Natural killer cell treated with Interleukin-12 subunit alpha and Interleukin-12 subunit beta and Interleukin-15 and Interleukin-18, amount 100 ng/mL, for 72 hours (primary cell): ENCODE measurements around the gene RASAL1. TPM values are rescaled to one million over a fixed set of nuclear protein-coding genes. Genes with fewer than 3 reads are reported as not detected.
A peak's percentile ranks its signal among the peaks of the same experiment; 100 is the strongest.
"Not testable (repeated sequence)": the region's sequence is repeated elsewhere in the genome, so short reads cannot be mapped to it uniquely, and the experiment has no call there.

Experiments used
- ATAC-seq, 2 donors: fragments of 150-1000 bp; cut with Tn5 transposase in 1 of 2; sonication (Bioruptor Pico), chemical (Tn5 transposase) in 1 of 2; 2 replicates each; pipeline ENCODE4 v1.10.0; 2021
- DNase-seq: peaks from one replicate; pipeline ENCODE4 v3.0.0; 2022; ENCODE audit warnings: low spot score
- H3K27ac Mint-ChIP-seq, 2 donors: 1 replicate in 1 of 2; 2 replicates in 1 of 2; pipeline ENCODE4 v1.8.0; 2022; ENCODE audit warnings: mixed read lengths in 2 of 2, mild to moderate bottlenecking in 1 of 2, moderate library complexity in 1 of 2
- H3K27me3 Mint-ChIP-seq, 2 donors: 1 replicate in 1 of 2; 2 replicates in 1 of 2; pipeline ENCODE4 v1.8.0; 2022; ENCODE audit warnings: mixed read lengths in 2 of 2
- H3K36me3 Mint-ChIP-seq: one replicate; pipeline ENCODE4 v1.8.0; 2022; ENCODE audit warnings: mixed read lengths
- H3K4me1 Mint-ChIP-seq, 2 donors: 1 replicate in 1 of 2; 2 replicates in 1 of 2; pipeline ENCODE4 v1.8.0; 2022; ENCODE audit warnings: low read depth in 2 of 2, mixed read lengths in 2 of 2, mild to moderate bottlenecking in 1 of 2
- H3K4me3 Mint-ChIP-seq: one replicate; pipeline ENCODE4 v1.8.0; 2022; ENCODE audit warnings: mixed read lengths
- H3K9me3 Mint-ChIP-seq: 2 replicates; pipeline ENCODE4 v1.8.0; 2022; ENCODE audit warnings: mixed read lengths
- total RNA-seq, 2 donors: library from RNA; stranded (reverse); gene quantifications; one replicate each; pipeline ENCODE4 v1.2.3, GENCODE V29; 2022

RASAL1 gene
- total RNA-seq, 2 donors from 2014 or later = not detected

GRCh38 chr12:113129664-113130456, 5.7 kb downstream of the RASAL1 start:
- Mint-ChIP-seq H3K27ac (no peak overlapping the region), H3K27me3 (peaks cover 7 to 9% of the 10 kb centered on the region in 2 donors), H3K4me3 (no peak overlapping the region), H3K4me1 (no peaks in the 10 kb centered on the region), H3K36me3 (no peaks in the 10 kb centered on the region), H3K9me3 (no peaks in the 10 kb centered on the region)
- DNase-seq = peak; percentile 38
- ATAC-seq = peak in 1 of 2 donors; percentile 2

- peak; percentile 49 for DNase-seq
- H3K27me3 Mint-ChIP-seq = peaks cover 7 to 13% of the 10 kb centered on the region in 2 donors
- ATAC-seq = no peak
- H3K4me3 Mint-ChIP-seq = no peak overlapping the region
- H3K9me3 Mint-ChIP-seq = no peaks in the 10 kb centered on the region
- H3K4me1 Mint-ChIP-seq = no peaks in the 10 kb centered on the region
- H3K27ac Mint-ChIP-seq = no peak overlapping the region
- H3K36me3 Mint-ChIP-seq = no peaks in the 10 kb centered on the region
Observed at GRCh38 chr12:113128802-113129663, 6.5 kb downstream of the RASAL1 start.

- H3K36me3 Mint-ChIP-seq = peaks cover 8% of the 10 kb centered on the region
- ATAC-seq (peak in 1 of 2 donors; percentile 5), DNase-seq (peak; percentile 26)
- H3K4me1 Mint-ChIP-seq = no peaks in the 10 kb centered on the region
- no peak overlapping the region for H3K27ac Mint-ChIP-seq
- H3K9me3 Mint-ChIP-seq = no peaks in the 10 kb centered on the region
- H3K4me3 Mint-ChIP-seq = no peak overlapping the region
- H3K27me3 Mint-ChIP-seq = peaks cover 15 to 16% of the 10 kb centered on the region in 2 donors
Observed at GRCh38 chr12:113127791-113128199, 7.8 kb downstream of the RASAL1 start.

GRCh38 chr12:113120670-113121370, 14.7 kb downstream of the RASAL1 start:
- no peak for ATAC-seq
- H3K27ac Mint-ChIP-seq = no peak overlapping the region

GRCh38 chr12:113119980-113120669, 15.4 kb downstream of the RASAL1 start:
- no peak overlapping the region for H3K27ac Mint-ChIP-seq
- H3K4me1 Mint-ChIP-seq = no peaks in the 10 kb centered on the region
- no peaks in the 10 kb centered on the region for H3K9me3 Mint-ChIP-seq
- ATAC-seq (no peak), DNase-seq (no peak)
- H3K36me3 Mint-ChIP-seq = peaks cover 10% of the 10 kb centered on the region
- H3K27me3 Mint-ChIP-seq = peaks cover 11% of the 10 kb centered on the region in 2 donors
- no peak overlapping the region for H3K4me3 Mint-ChIP-seq

More at GRCh38 chr12:113120670-113121370, 14.7 kb downstream of the RASAL1 start:
- no peak for DNase-seq
- peaks cover 11% of the 10 kb centered on the region in 2 donors for H3K27me3 Mint-ChIP-seq
- H3K9me3 Mint-ChIP-seq = no peaks in the 10 kb centered on the region
- no peaks in the 10 kb centered on the region for H3K4me1 Mint-ChIP-seq
- H3K4me3 Mint-ChIP-seq = no peak overlapping the region
- peaks cover 10% of the 10 kb centered on the region for H3K36me3 Mint-ChIP-seq

- Mint-ChIP-seq H3K27ac (no peak overlapping the region), H3K9me3 (no peaks in the 10 kb centered on the region), H3K4me1 (no peaks in the 10 kb centered on the region), H3K36me3 (peaks cover 6% of the 10 kb centered on the region), H3K27me3 (peaks cover 5 to 7% of the 10 kb centered on the region in 2 donors), H3K4me3 (no peak overlapping the region)
- DNase-seq (no peak), ATAC-seq (no peak)
Observed at GRCh38 chr12:113118142-113118541, 17.4 kb downstream of the RASAL1 start.

GRCh38 chr12:113117684-113118083, 17.9 kb downstream of the RASAL1 start:
- H3K36me3 Mint-ChIP-seq, H3K27me3 Mint-ChIP-seq, H3K9me3 Mint-ChIP-seq, H3K27ac Mint-ChIP-seq, H3K4me1 Mint-ChIP-seq, H3K4me3 Mint-ChIP-seq, ATAC-seq, DNase-seq: not testable (repeated sequence)

- DNase-seq = no peak
- Mint-ChIP-seq H3K27ac (no peak overlapping the region), H3K36me3 (no peaks in the 10 kb centered on the region), H3K9me3 (no peaks in the 10 kb centered on the region), H3K27me3 (peaks cover 0 to 8% of the 10 kb centered on the region in 2 donors), H3K4me1 (no peaks in the 10 kb centered on the region), H3K4me3 (no peak overlapping the region)
- ATAC-seq = peak in 1 of 2 donors; percentile 8
Observed at GRCh38 chr12:113116875-113117274, 18.7 kb downstream of the RASAL1 start.

GRCh38 chr12:113115455-113116126, 20.0 kb downstream of the RASAL1 start:
- H3K4me1 Mint-ChIP-seq = no peaks in the 10 kb centered on the region
- no peak overlapping the region for H3K4me3 Mint-ChIP-seq
- no peaks in the 10 kb centered on the region for H3K9me3 Mint-ChIP-seq
- ATAC-seq = no peak
- H3K27me3 Mint-ChIP-seq = peaks cover 0 to 11% of the 10 kb centered on the region in 2 donors
- H3K27ac Mint-ChIP-seq = no peak overlapping the region
- no peak for DNase-seq
- H3K36me3 Mint-ChIP-seq = no peaks in the 10 kb centered on the region

- no peaks in the 10 kb centered on the region for H3K36me3 Mint-ChIP-seq
- ATAC-seq (peak in 1 of 2 donors; percentile 32), DNase-seq (no peak)
- no peak overlapping the region for H3K4me3 Mint-ChIP-seq
- H3K4me1 Mint-ChIP-seq = peaks cover 0 to 3% of the 10 kb centered on the region in 2 donors
- peaks cover 0 to 7% of the 10 kb centered on the region in 2 donors for H3K27me3 Mint-ChIP-seq
- no peak overlapping the region for H3K27ac Mint-ChIP-seq
- H3K9me3 Mint-ChIP-seq = no peaks in the 10 kb centered on the region
Observed at GRCh38 chr12:113114447-113115178, 20.9 kb downstream of the RASAL1 start.

- H3K27me3 Mint-ChIP-seq = peaks cover 0 to 7% of the 10 kb centered on the region in 2 donors
- H3K4me1 Mint-ChIP-seq = peaks cover 0 to 3% of the 10 kb centered on the region in 2 donors
- ATAC-seq (no peak), DNase-seq (no peak)
- H3K4me3 Mint-ChIP-seq = no peak overlapping the region
- H3K27ac Mint-ChIP-seq = no peak overlapping the region
- H3K36me3 Mint-ChIP-seq = no peaks in the 10 kb centered on the region
- H3K9me3 Mint-ChIP-seq = no peaks in the 10 kb centered on the region
Observed at GRCh38 chr12:113113397-113113796, 22.2 kb downstream of the RASAL1 start.
